ENCODE measurements around the gene ZNF407.

Gene ZNF407

GRCh38 chr18:75109819-75110218 lies 512.1 kb downstream of the ZNF407 start:
- ATAC-seq, result no peak

GRCh38 chr18:75110311-75110710 lies 512.6 kb downstream of the ZNF407 start:
- ATAC-seq, result no peak

- no peak for ATAC-seq
Observed at GRCh38 chr18:75110846-75111415, 513.3 kb downstream of the ZNF407 start.

GRCh38 chr18:75111760-75112159 lies 514.1 kb downstream of the ZNF407 start:
- no peak for ATAC-seq

- no peak for ATAC-seq
Observed at GRCh38 chr18:75112186-75113096, 514.8 kb downstream of the ZNF407 start.

- ATAC-seq, result no peak
Observed at GRCh38 chr18:75113455-75113854, 515.8 kb downstream of the ZNF407 start.

GRCh38 chr18:75114231-75114764 lies 516.6 kb downstream of the ZNF407 start:
- ATAC-seq, result no peak
